GM10248 (cell line): ENCODE data around the gene RAB39A.

Experiments
- CTCF ChIA-PET: fragments of 300-600 bp; sonication (Branson Sonifier 250); formaldehyde crosslinking; extraction: SDS; loops from one replicate; lab custom pipeline; 2021; ENCODE audit warnings: antibody characterized with exemption; lab: Yijun Ruan, JAX
- POLR2A ChIA-PET: fragments of 350-650 bp; sonication (Branson Sonifier 250); formaldehyde crosslinking; extraction: SDS; loops from one replicate; lab custom pipeline; 2020; ENCODE audit warnings: antibody characterized with exemption; lab: Yijun Ruan, JAX
- DNase-seq: peaks from one replicate; pipeline ENCODE4 v3.0.0; 2012; ENCODE audit errors: extremely low spot score
- TF ChIP-seq, protein P1 (sequence below): IDR thresholded peaks from 2 replicates; pipeline ENCODE4 v1.5.1; 2012; ENCODE audit warnings: mild to moderate bottlenecking, low read depth; ENCODE audit errors: extremely low read depth, missing control alignments, control extremely low read depth

The RAB39A gene

DNA sequence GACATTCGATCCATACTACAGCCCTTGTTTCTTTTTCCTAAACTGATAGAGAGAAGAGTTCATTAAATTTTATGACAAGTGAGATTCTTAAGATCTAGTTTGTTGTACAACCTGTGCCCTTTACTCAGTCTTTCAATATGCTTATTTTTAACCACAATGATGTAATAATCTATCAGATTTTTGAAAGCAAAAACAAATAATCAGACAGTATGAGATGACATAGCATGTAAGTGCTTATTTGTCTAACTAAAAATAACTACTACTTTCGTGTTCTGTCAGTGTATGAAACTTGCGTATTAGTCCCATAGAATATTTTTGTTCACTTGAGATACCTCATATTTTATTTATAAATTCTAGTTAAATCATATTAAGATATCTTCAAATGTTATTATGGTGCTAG, 33.2 kb downstream of the RAB39A start:
- DNase-seq = no peak
- POLR2A ChIA-PET = no interaction called here
- TF ChIP-seq, protein P1, sequence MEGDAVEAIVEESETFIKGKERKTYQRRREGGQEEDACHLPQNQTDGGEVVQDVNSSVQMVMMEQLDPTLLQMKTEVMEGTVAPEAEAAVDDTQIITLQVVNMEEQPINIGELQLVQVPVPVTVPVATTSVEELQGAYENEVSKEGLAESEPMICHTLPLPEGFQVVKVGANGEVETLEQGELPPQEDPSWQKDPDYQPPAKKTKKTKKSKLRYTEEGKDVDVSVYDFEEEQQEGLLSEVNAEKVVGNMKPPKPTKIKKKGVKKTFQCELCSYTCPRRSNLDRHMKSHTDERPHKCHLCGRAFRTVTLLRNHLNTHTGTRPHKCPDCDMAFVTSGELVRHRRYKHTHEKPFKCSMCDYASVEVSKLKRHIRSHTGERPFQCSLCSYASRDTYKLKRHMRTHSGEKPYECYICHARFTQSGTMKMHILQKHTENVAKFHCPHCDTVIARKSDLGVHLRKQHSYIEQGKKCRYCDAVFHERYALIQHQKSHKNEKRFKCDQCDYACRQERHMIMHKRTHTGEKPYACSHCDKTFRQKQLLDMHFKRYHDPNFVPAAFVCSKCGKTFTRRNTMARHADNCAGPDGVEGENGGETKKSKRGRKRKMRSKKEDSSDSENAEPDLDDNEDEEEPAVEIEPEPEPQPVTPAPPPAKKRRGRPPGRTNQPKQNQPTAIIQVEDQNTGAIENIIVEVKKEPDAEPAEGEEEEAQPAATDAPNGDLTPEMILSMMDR = no peak

DNA sequence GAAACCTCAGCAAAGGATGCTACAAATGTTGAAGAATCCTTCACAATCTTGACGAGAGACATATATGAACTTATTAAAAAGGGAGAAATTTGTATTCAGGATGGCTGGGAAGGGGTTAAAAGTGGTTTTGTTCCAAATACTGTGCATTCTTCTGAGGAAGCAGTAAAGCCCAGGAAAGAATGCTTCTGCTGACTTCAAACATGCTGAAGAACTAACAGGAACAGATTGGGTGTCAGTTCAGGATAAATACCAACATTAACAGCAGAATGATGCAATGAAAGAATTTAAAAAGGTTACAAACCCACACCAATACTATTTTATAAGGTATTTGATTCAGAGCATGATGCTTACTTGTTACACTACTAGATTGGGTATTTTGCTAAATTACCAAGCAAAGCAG, 33.9 kb downstream of the RAB39A start:
- POLR2A ChIA-PET = no interaction called here
- CTCF ChIA-PET = no interaction called here
- DNase-seq = no peak
- TF ChIP-seq, protein P1 = no peak

More for the DNA sequence above, 33.2 kb downstream of the RAB39A start:
- CTCF ChIA-PET = no interaction called here

DNA sequence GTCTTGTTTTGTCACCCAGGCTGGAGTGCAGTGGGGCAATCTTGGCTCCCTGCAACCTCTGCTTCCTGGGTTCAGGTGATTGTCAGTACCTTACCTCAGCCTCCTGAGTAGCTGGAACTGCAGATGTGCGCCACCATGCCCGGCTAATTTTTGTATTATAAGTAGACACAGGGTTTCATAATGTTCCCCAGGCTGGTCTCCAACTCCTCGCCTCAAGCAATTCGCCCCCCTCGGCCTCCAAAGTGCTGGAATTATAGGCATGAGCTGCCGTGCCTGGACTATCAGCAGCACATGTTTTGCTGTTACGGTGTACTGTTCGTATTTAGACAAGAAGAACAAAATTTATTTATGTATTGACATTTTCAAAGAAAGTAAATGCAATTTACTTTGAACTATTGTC, 34.8 kb downstream of the RAB39A start:
- TF ChIP-seq, protein P1 = no peak
- DNase-seq = no peak
- CTCF ChIA-PET = no interaction called here
- POLR2A ChIA-PET = no interaction called here

DNA sequence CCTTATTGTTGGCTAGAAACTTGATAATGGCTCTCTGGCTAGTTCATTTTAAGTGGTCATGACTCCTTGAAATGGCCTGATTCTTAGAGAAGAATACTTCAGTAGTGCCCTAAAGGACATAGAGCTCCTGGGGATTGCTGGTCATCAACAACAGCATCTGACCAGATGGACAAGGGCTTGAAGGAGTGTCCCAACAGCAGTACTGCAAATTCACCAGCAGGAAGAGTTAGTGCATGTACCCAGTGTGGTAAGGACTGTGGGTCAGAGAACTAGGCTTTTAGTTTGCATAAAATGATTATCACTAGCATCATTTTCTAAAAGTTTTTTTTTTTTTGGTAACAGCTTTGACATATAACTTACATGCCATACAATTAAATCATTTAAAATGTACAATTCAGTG, 41.0 kb downstream of the RAB39A start:
- CTCF ChIA-PET = no interaction called here

DNA sequence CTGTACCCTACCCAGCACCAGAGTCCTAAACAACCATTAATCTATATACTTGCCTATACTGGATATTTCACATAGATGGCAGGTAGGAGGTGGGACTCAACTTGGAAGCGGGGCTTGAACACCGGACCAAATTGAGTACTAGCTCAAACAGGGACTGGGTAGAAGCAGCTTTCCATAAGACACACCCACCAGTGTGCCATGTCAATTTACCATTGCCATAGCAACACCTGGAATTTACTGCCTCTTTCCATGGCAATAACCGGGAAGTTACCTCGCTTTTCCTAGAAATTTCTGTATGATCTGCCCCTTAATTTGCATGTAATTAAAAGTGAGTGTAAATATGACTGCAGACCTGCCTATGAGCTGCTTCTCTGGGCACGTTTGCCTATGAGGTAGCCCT, 41.8 kb downstream of the RAB39A start:
- ChIA-PET POLR2A (no interaction called here), CTCF (no interaction called here)
- no peak for DNase-seq
- TF ChIP-seq, protein P1 = no peak

More for the DNA sequence above, 41.0 kb downstream of the RAB39A start:
- TF ChIP-seq, protein P1 = no peak
- POLR2A ChIA-PET = no interaction called here
- DNase-seq = no peak

DNA sequence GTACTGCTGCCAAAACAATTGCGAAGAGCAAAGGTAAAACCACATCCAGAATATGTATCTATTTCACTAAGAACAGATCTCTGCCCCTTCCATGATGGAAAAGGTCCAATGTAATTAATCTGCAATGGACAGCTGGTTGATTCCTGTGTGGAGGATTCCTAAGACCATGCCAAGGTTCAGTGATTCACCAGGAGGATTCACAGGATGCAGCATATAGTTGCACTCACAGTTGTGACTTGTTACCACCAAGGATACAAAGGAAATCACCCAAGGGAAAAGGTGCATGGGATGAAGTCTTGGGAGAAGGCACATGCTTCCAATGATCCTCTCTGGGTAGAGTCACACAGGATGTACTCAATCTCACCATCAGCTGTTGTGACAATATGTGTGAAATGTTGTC, 45.4 kb downstream of the RAB39A start:
- TF ChIP-seq, protein P1 = no peak
- DNase-seq = no peak
- ChIA-PET POLR2A (no interaction called here), CTCF (interaction anchor here (1.4 kb wide), 2 partner anchors 35 to 57 kb away, joined by 3 to 5 read pairs; partner anchors contain the start of gene CUL5)

DNA sequence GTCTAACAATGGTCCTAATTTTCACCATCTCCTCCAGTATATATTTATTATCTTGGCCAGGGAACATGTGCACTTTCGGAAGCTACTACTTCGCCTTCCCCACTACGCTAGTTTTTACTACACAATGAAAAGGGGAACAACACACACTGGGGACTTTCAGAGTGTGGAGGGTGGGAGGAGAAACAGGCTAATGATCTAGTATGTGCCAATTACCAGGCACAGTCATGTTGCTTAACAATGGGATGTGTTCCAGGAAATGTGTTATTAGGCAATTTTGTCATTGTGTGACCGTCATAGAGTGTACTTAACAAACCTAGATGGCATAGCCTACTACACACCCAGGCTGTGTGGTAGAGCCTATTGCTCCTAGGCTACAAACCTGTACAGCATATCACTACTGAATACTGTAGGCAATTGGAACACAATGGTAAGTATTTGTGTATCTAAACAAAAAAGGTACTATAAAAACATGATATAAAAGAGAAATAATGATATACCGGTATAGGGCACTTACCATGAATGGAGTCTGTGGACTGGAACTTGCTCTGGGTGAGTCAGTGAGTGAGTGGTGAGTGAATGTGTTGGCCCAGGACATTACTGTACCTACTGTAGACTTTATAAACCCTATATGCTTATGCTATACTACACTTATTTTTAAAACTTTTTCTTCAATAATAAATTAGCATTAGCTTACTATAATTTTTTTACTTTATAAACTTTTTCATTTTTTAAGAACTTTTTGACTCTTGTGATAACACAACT, 60.3 kb downstream of the RAB39A start:
- no peak for DNase-seq
- ChIA-PET POLR2A (no interaction called here), CTCF (interaction anchor here (0.8 to 1.9 kb wide), 3 partner anchors 10 to 17 kb away, joined by 3 to 6 read pairs (median 3); no protein-coding TSS in a partner anchor)
- TF ChIP-seq, protein P1 = no peak
